ENCODE measurements around the gene NFIL3.
"Not testable (repeated sequence)": the region's sequence is repeated elsewhere in the genome, so short reads cannot be mapped to it uniquely, and the experiment has no call there.

- not testable (repeated sequence) for TF ChIP-seq RAD21 (IDR thresholded peaks at IDR 0.05 in 1 of 2, conservative IDR thresholded peaks at IDR 0.05 in 1 of 2; ENCODE audit: low read depth in 2 of 2, low read length in 2 of 2); CREB1 (IDR thresholded peaks at IDR 0.05)
Observed at GRCh38 chr9:91471524-91471923, 47.9 kb upstream of the NFIL3 start.

Data from H1 (cell line).